ENCODE results near the gene PDE9A.

Gene PDE9A

DNA sequence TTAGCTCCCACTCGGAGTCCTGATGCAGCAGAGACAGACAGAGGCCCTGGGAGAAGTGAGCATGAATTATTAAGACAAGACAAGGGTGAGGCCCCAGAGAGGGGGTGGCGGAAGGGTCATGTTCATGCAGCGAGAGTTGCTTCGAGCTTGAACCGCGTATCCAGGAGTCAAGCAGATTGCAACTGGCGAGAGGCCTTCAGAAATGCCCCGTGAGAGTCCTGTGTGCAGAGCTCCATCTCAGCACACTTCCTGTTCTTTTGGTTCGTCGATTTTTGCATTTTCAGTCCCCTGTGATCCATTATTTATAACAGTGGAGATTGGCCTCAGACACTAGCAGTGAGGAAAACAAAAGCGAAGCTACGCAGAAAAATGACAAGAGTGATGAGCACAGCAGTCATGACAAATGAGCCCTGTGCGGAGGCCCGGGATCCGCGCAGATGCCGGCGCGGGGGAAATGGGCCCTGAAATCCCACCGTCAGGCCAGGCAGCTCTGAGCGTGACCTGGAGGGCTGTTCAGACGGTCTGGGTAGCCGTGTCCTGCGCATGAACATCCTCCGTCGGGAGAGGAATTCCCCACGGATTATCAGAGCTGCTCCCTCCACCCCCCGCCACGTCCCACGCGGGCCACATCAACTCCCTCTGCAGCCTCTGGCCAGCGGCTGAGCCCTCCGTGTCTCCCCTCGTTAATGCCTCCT, 15.0 kb downstream of the PDE9A start:
- no peak overlapping the region for H3K4me3 ChIP-seq

GRCh38 chr21:42669041-42669440, 15.6 kb downstream of the PDE9A start:
- no peak overlapping the region for H3K4me3 ChIP-seq
- no peak overlapping the region for H3K27ac ChIP-seq

More for the DNA sequence above, 15.0 kb downstream of the PDE9A start:
- no peak overlapping the region for H3K27ac ChIP-seq

DNA sequence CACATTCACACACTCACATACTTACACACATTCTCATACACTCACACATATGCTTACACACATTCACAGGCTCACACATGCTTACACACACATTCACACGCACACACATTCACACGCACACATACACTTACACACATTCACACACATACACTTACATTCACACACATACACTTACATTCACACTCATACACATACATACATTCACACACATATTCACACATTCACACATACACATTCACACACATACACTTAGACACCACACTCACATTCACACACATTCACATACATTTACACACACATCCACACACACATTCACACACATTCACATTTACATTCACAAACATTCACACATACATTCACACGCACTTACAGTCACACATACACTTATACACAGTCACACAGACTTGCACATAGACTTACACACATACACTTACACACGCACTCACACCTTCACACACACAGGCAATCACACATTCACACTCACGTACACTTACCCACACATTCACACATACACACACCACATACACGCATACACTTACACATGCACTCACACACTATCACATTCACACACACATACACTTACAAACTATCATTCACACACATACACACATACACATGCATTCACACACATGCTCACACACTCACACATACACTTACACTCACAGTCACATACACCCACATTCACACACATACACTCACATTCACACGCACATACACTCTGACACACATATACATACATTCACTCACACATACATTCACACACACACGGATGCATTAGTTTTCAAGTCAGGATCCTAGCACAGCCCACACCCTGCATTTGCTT, 16.8 kb downstream of the PDE9A start:
- H3K4me3 ChIP-seq: no peak overlapping the region
- no peak overlapping the region for H3K27ac ChIP-seq

GRCh38 chr21:42670884-42671283, 17.5 kb downstream of the PDE9A start:
- H3K4me3 ChIP-seq: no peak overlapping the region
- no peak overlapping the region for H3K27ac ChIP-seq

DNA sequence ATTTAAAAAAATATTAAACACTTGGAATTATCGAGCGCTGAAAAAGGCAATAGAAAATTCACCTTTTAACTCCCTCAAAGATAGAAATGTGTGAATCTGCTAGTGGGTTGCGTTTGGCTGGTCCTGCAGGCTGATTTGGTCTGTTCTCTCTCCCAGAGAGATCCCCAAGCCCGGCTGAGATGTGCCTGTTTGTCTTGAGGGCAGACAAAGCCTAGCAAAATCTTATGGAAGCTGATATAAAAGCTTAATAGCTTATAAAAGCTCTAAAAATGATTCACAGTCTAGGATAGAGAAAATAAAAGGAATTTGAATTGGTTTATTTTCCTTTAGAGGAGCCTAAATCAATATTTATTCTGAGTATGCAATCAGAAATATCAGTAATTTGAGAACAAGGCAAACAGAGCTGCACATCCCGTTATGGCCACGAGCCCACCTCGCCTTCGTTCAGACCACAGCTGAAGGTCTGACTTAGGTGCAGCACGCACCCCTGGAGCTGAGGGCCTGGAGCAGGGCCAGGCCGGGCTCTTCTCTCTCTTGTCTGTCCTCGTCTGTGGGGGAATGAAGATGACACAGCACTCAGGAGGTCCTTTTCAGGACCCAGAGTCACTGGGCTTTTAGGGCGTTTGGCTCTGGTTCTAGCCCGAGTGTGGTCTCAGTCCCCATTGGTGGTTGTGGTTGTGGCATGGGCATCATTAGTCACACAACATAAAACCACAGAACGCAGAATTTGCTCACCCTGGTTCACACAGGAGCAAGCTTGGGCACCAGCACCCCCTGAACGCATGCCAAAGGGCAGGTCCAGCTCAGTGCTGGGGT, 18.6 kb downstream of the PDE9A start:
- no peak overlapping the region for H3K27ac ChIP-seq
- H3K4me3 ChIP-seq: no peak overlapping the region

DNA sequence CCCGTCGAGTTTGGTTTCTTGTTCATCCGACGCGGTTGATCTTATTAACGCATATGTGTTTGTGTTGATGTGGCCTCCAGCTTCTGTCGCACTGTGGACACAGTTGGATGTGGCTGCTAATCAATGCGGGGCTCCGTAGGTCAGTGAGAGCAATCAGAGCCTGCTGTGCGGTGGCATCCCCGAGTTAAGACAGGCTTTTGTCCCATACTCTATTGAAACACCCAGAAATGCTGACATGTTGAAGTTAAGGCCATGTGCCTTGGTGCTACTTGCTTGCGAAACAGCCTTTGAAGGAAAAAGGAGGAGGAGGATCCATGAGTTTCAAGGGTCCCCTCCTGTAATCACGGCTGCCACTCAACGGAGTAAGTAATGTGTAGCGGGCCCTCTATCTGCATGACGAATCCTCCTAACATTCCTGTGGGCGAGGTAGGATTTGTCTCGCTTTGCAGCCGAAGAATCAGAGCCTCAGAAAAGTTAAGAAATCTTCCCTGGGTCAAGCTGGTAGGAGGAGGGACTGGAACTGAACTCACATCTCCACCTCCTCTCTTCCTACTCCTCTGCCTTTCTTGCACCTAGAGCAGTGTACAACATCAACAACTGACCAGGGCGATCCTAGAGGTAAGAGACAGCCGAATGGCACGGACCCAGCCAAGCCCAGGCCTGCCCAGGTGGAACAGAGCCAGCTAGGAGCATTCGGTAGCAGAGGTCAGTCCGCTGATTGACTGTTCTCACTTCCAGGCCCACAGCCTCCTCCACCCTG, 19.5 kb downstream of the PDE9A start:
- no peak overlapping the region for H3K4me3 ChIP-seq
- no peak overlapping the region for H3K27ac ChIP-seq

GRCh38 chr21:42673633-42674328, 20.4 kb downstream of the PDE9A start:
- Histone ChIP-seq H3K27ac (no peak overlapping the region), H3K4me3 (no peak overlapping the region)

- no peak overlapping the region for H3K27ac ChIP-seq
Measured at GRCh38 chr21:42674351-42674940, 21.0 kb downstream of the PDE9A start.

DNA sequence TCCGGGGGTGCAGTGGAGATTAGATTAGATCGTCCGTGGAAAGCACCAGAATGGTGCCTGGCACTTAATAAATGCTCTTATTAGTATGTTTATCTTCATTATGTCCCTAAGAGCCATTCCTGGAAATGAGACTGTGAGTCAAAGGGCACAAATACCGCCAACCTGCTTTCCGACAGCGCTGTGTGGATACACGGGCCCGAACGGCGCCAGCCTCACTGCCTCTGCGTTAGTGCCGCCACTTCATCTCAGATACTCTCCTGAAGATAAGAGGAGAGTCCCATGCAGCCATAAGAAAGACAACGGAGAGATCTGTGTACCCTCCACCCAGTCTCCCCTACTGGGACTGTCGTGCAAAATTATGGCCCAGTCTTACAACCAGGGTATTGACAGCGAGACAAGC, 22.0 kb downstream of the PDE9A start:
- no peak overlapping the region for H3K27ac ChIP-seq

More at GRCh38 chr21:42674351-42674940, 21.0 kb downstream of the PDE9A start:
- H3K4me3 ChIP-seq: no peak overlapping the region

GRCh38 chr21:42676808-42677207, 23.4 kb downstream of the PDE9A start:
- Histone ChIP-seq H3K27ac (no peak overlapping the region), H3K4me3 (no peak overlapping the region)

More for the DNA sequence above, 22.0 kb downstream of the PDE9A start:
- no peak overlapping the region for H3K4me3 ChIP-seq

- no peak overlapping the region for H3K4me3 ChIP-seq
- H3K27ac ChIP-seq: no peak overlapping the region
Measured at GRCh38 chr21:42677339-42678321, 24.2 kb downstream of the PDE9A start.

- Histone ChIP-seq H3K4me3 (no peak overlapping the region), H3K27ac (no peak overlapping the region)
Measured at GRCh38 chr21:42678618-42679295, 25.3 kb downstream of the PDE9A start.

- Histone ChIP-seq H3K4me3 (no peak overlapping the region), H3K27ac (no peak overlapping the region)
Measured at GRCh38 chr21:42679319-42680057, 26.1 kb downstream of the PDE9A start.

- Histone ChIP-seq H3K4me3 (no peak overlapping the region), H3K27ac (no peak overlapping the region)
Measured at GRCh38 chr21:42680058-42680330, 26.6 kb downstream of the PDE9A start.

- Histone ChIP-seq H3K27ac (no peak overlapping the region), H3K4me3 (no peak overlapping the region)
Measured at GRCh38 chr21:42680429-42680828, 27.0 kb downstream of the PDE9A start.
